HepG2 (cell line): ENCODE measurements around the gene DOHH. TPM values are rescaled to one million over a fixed set of nuclear protein-coding genes. Genes with fewer than 3 reads are reported as not detected.

Source experiments
- AHDC1 ChIP-seq: sonication (generic); formaldehyde crosslinking; IDR thresholded peaks from 2 replicates; pipeline ENCODE4 v1.5.1; 2020; ENCODE audit warnings: mild to moderate bottlenecking, missing genetic modification reagents, borderline replicate concordance
- ETS1 ChIP-seq: sonication (generic); formaldehyde crosslinking; IDR thresholded peaks from 2 replicates; pipeline ENCODE4 v1.4.0; 2020; ENCODE audit warnings: missing genetic modification reagents
- ETV6 ChIP-seq: sonication (generic); formaldehyde crosslinking; conservative IDR thresholded peaks from 2 replicates; pipeline ENCODE4 v1.4.0; 2020; ENCODE audit warnings: missing genetic modification reagents
- NFIB ChIP-seq: sonication (generic); formaldehyde crosslinking; IDR thresholded peaks from 2 replicates; pipeline ENCODE4 v1.9.0; 2021; ENCODE audit warnings: missing genetic modification reagents, mild to moderate bottlenecking, borderline replicate concordance
- NFRKB ChIP-seq: fragments of 450-650 bp; IDR thresholded peaks from 2 replicates; pipeline ENCODE4 v1.6.1; 2017
- RBAK ChIP-seq: sonication (generic); formaldehyde crosslinking; IDR thresholded peaks from 2 replicates; pipeline ENCODE4 v1.5.1; 2020; ENCODE audit warnings: mild to moderate bottlenecking, missing genetic modification reagents
- SIN3B ChIP-seq: fragments of 150-350 bp; IDR thresholded peaks from 2 replicates; pipeline ENCODE4 v1.6.1; 2014; ENCODE audit warnings: low read length
- SYNCRIP ChIP-seq: fragments of 200-400 bp; formaldehyde crosslinking; IDR thresholded peaks from 2 replicates; pipeline ENCODE4 v1.6.1; 2018; ENCODE audit warnings: mild to moderate bottlenecking, low read depth, low read length; ENCODE audit not compliant: insufficient read depth
- YEATS4 ChIP-seq: sonication (generic); formaldehyde crosslinking; IDR thresholded peaks from 2 replicates; pipeline ENCODE4 v1.4.0; 2020; ENCODE audit warnings: missing genetic modification reagents, borderline replicate concordance
- ZNF251 ChIP-seq: sonication (generic); formaldehyde crosslinking; IDR thresholded peaks from 2 replicates; pipeline ENCODE4 v1.9.0; 2021; ENCODE audit warnings: mild to moderate bottlenecking, missing genetic modification reagents
- ZNF350 ChIP-seq: sonication (generic); formaldehyde crosslinking; IDR thresholded peaks from 2 replicates; pipeline ENCODE4 v1.4.0; 2020; ENCODE audit warnings: mild to moderate bottlenecking, low read depth, missing genetic modification reagents, borderline replicate concordance
- ZNF562 ChIP-seq: sonication (generic); formaldehyde crosslinking; IDR thresholded peaks from 2 replicates; pipeline ENCODE4 v1.8.0; 2022; ENCODE audit warnings: missing genetic modification reagents, borderline replicate concordance
- ZNF737 ChIP-seq: sonication (generic); formaldehyde crosslinking; IDR thresholded peaks from 2 replicates; pipeline ENCODE4 v1.5.0; 2020; ENCODE audit warnings: missing genetic modification reagents, mild to moderate bottlenecking, borderline replicate concordance
- ZNF772 ChIP-seq: sonication (generic); formaldehyde crosslinking; IDR thresholded peaks from 2 replicates; pipeline ENCODE4 v1.5.0; 2020; ENCODE audit warnings: mild to moderate bottlenecking, missing genetic modification reagents
- ZNF788 ChIP-seq: sonication (generic); formaldehyde crosslinking; IDR thresholded peaks from 2 replicates; pipeline ENCODE4 v1.5.0; 2020; ENCODE audit warnings: mild to moderate bottlenecking, missing genetic modification reagents, borderline replicate concordance
- ZSCAN31 ChIP-seq: sonication (generic); formaldehyde crosslinking; IDR thresholded peaks from 2 replicates; pipeline ENCODE4 v1.5.0; 2020; ENCODE audit warnings: low read depth, mild to moderate bottlenecking, missing genetic modification reagents
- polyA plus RNA-seq, 8 experiments: library from polyadenylated mRNA; depleted of rRNA in 3 of 8; stranded (reverse) in 7 of 8; unstranded in 1 of 8; fragments of >200 nt; fragmentation: Illumina TruSeq in 4 of 8; extraction: Trizol in 4 of 8; gene quantifications; 2 replicates each; pipeline versions ENCODE4 v1.2.1 to v1.2.3, GENCODE V29; 2011 to 2016; ENCODE audit warnings: low read depth in 4 of 8, missing spikeins in 1 of 8, mixed read lengths in 1 of 8; ENCODE audit not compliant: insufficient read depth in 1 of 8
- total RNA-seq, 5 experiments: library from RNA; depleted of rRNA; stranded (reverse); fragments of >200 nt; fragmentation: Illumina TruSeq; extraction: Trizol; gene quantifications; 2 replicates each; pipeline ENCODE4 v1.2.3, GENCODE V29; 2016; ENCODE audit warnings: low read depth in 1 of 5
- TF ChIP-seq, protein P1 (sequence below): sonication (generic); formaldehyde crosslinking; IDR thresholded peaks from 2 replicates; pipeline ENCODE4 v1.5.0; 2020; ENCODE audit warnings: missing genetic modification reagents
- TF ChIP-seq, protein P2 (sequence below): fragments of 450-650 bp; IDR thresholded peaks from 2 replicates; pipeline ENCODE4 v1.6.1; 2017
- TF ChIP-seq, protein P3 (sequence below): conservative IDR thresholded peaks from 2 replicates; pipeline ENCODE4 v1.6.1; 2018; ENCODE audit warnings: missing genetic modification reagents

Gene DOHH
- total and polyA plus RNA-seq, 2 of the 13 experiments (the other 11 are each of a cell fraction or from before 2014, with no cell fraction given): 3.5 to 13.7 TPM

- TF ChIP-seq ZNF562 (CRISPR knock-in tag) (no peak), ZNF350 (CRISPR knock-in tag) (peak; percentile 67; the same call in 1 of the 2 replicates), YEATS4 (CRISPR knock-in tag) (peak; percentile 76; the same call in 1 of the 2 replicates), ZNF251 (CRISPR knock-in tag) (no peak), RBAK (no peak), AHDC1 (CRISPR knock-in tag) (no peak), ZNF788 (CRISPR knock-in tag) (peak; percentile 33; the same call in 1 of the 2 replicates), ZNF737 (CRISPR knock-in tag) (no peak), SYNCRIP (no peak), SIN3B (no peak), ZSCAN31 (CRISPR knock-in tag) (no peak), ETV6 (CRISPR knock-in tag) (no peak), NFIB (CRISPR knock-in tag) (no peak), NFRKB (no peak), ZNF772 (peak; percentile 55; the same call in 1 of the 2 replicates), ETS1 (CRISPR knock-in tag) (no peak)
- TF ChIP-seq, protein P1, sequence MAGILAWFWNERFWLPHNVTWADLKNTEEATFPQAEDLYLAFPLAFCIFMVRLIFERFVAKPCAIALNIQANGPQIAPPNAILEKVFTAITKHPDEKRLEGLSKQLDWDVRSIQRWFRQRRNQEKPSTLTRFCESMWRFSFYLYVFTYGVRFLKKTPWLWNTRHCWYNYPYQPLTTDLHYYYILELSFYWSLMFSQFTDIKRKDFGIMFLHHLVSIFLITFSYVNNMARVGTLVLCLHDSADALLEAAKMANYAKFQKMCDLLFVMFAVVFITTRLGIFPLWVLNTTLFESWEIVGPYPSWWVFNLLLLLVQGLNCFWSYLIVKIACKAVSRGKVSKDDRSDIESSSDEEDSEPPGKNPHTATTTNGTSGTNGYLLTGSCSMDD: no peak
- TF ChIP-seq, protein P2, sequence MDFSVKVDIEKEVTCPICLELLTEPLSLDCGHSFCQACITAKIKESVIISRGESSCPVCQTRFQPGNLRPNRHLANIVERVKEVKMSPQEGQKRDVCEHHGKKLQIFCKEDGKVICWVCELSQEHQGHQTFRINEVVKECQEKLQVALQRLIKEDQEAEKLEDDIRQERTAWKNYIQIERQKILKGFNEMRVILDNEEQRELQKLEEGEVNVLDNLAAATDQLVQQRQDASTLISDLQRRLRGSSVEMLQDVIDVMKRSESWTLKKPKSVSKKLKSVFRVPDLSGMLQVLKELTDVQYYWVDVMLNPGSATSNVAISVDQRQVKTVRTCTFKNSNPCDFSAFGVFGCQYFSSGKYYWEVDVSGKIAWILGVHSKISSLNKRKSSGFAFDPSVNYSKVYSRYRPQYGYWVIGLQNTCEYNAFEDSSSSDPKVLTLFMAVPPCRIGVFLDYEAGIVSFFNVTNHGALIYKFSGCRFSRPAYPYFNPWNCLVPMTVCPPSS: no peak
- TF ChIP-seq, protein P3, sequence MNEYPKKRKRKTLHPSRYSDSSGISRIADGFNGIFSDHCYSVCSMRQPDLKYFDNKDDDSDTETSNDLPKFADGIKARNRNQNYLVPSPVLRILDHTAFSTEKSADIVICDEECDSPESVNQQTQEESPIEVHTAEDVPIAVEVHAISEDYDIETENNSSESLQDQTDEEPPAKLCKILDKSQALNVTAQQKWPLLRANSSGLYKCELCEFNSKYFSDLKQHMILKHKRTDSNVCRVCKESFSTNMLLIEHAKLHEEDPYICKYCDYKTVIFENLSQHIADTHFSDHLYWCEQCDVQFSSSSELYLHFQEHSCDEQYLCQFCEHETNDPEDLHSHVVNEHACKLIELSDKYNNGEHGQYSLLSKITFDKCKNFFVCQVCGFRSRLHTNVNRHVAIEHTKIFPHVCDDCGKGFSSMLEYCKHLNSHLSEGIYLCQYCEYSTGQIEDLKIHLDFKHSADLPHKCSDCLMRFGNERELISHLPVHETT (CRISPR knock-in tag): peak; percentile 58; the same call in 1 of the 2 replicates
Measured at GRCh38 chr19:3505598-3506383, 5.3 kb upstream of the DOHH start, which contains the start of gene FZR1 (continued).
